ENCODE data around the gene MPI. TPM values are rescaled to one million over a fixed set of nuclear protein-coding genes. Genes with fewer than 3 reads are reported as not detected.

MPI gene
- total RNA-seq, 4 donors from 2014 or later, result 17.1 to 59.2 (median 41.4) TPM

- no peaks in the 10 kb centered on the region for H3K9me3 ChIP-seq
- peaks cover 28% of the 10 kb centered on the region for H3K4me1 ChIP-seq
- peaks cover 14% of the 10 kb centered on the region for H3K36me3 ChIP-seq
- no peak overlapping the region for H3K4me3 ChIP-seq
- 85% methylated on average over 4 of the region's 4 CpGs for WGBS
- no peak for DNase-seq (ENCODE audit: low spot score in 2 of 2)
- no peaks in the 10 kb centered on the region for H3K27me3 ChIP-seq
- H3K27ac ChIP-seq, result no peak overlapping the region
- no peak for TF ChIP-seq POLR2AphosphoS5 (IDR thresholded peaks at IDR 0.05)
- no peak for TF ChIP-seq POLR2A (IDR thresholded peaks at IDR 0.05)
Observed at GRCh38 chr15:74888716-74889115, 1.1 kb upstream of the MPI start.

GRCh38 chr15:74889390-74889882, 406 bp upstream of the MPI start:
- DNase-seq (ENCODE audit: low spot score in 2 of 2), result no peak
- WGBS, result 13% methylated on average over 8 of the region's 8 CpGs

GRCh38 chr15:74890665-74890960, 771 bp downstream of the MPI start:
- no peaks in the 10 kb centered on the region for H3K27me3 ChIP-seq
- 0% methylated on average over 1 of the region's 1 CpG for WGBS
- no peaks in the 10 kb centered on the region for H3K9me3 ChIP-seq
- peak overlapping the region; percentile 75 for H3K4me3 ChIP-seq
- no peak overlapping the region for H3K27ac ChIP-seq
- no peak for DNase-seq (ENCODE audit: low spot score in 2 of 2)
- TF ChIP-seq CTCF (IDR thresholded peaks at IDR 0.05), result no peak
- no peak for TF ChIP-seq EP300 (IDR thresholded peaks at IDR 0.05)
- no peak for TF ChIP-seq POLR2AphosphoS5 (IDR thresholded peaks at IDR 0.05)
- no peak for TF ChIP-seq POLR2A (IDR thresholded peaks at IDR 0.05)
- H3K36me3 ChIP-seq, result peaks cover 21% of the 10 kb centered on the region
- H3K4me1 ChIP-seq, result peaks cover 28% of the 10 kb centered on the region

More at GRCh38 chr15:74889390-74889882, 406 bp upstream of the MPI start:
- no peaks in the 10 kb centered on the region for H3K27me3 ChIP-seq
- H3K4me1 ChIP-seq, result peaks cover 28% of the 10 kb centered on the region
- peak overlapping the region; percentile 75 for H3K4me3 ChIP-seq
- H3K27ac ChIP-seq, result no peak overlapping the region
- no peaks in the 10 kb centered on the region for H3K9me3 ChIP-seq
- TF ChIP-seq POLR2A (IDR thresholded peaks at IDR 0.05) (no peak), EP300 (IDR thresholded peaks at IDR 0.05) (no peak), POLR2AphosphoS5 (IDR thresholded peaks at IDR 0.05) (no peak), CTCF (IDR thresholded peaks at IDR 0.05) (no peak)
- peaks cover 17% of the 10 kb centered on the region for H3K36me3 ChIP-seq

- H3K4me3 ChIP-seq, result no peak overlapping the region
- peaks cover 21% of the 10 kb centered on the region for H3K36me3 ChIP-seq
- DNase-seq (ENCODE audit: low spot score in 2 of 2), result no peak
- H3K27ac ChIP-seq, result no peak overlapping the region
- 42% methylated on average over 3 of the region's 3 CpGs for WGBS
- no peaks in the 10 kb centered on the region for H3K9me3 ChIP-seq
- peaks cover 28% of the 10 kb centered on the region for H3K4me1 ChIP-seq
- no peaks in the 10 kb centered on the region for H3K27me3 ChIP-seq
- TF ChIP-seq POLR2AphosphoS5 (IDR thresholded peaks at IDR 0.05) (no peak), EP300 (IDR thresholded peaks at IDR 0.05) (no peak), CTCF (IDR thresholded peaks at IDR 0.05) (no peak), POLR2A (IDR thresholded peaks at IDR 0.05) (no peak)
Observed at GRCh38 chr15:74891469-74891868, 1.6 kb downstream of the MPI start.

- 78% methylated on average over 3 of the region's 3 CpGs for WGBS
- no peak overlapping the region for H3K27ac ChIP-seq
- no peaks in the 10 kb centered on the region for H3K9me3 ChIP-seq
- peaks cover 24% of the 10 kb centered on the region for H3K36me3 ChIP-seq
- TF ChIP-seq CTCF (IDR thresholded peaks at IDR 0.05), result no peak
- TF ChIP-seq EP300 (IDR thresholded peaks at IDR 0.05), result no peak
- TF ChIP-seq POLR2A (IDR thresholded peaks at IDR 0.05), result no peak
- no peak for TF ChIP-seq POLR2AphosphoS5 (IDR thresholded peaks at IDR 0.05)
- peaks cover 28% of the 10 kb centered on the region for H3K4me1 ChIP-seq
- no peak for DNase-seq (ENCODE audit: low spot score in 2 of 2)
- H3K27me3 ChIP-seq, result no peaks in the 10 kb centered on the region
- no peak overlapping the region for H3K4me3 ChIP-seq
Observed at GRCh38 chr15:74892313-74892712, 2.5 kb downstream of the MPI start.

- H3K36me3 ChIP-seq, result peaks cover 30% of the 10 kb centered on the region
- no peaks in the 10 kb centered on the region for H3K27me3 ChIP-seq
- H3K9me3 ChIP-seq, result no peaks in the 10 kb centered on the region
- WGBS, result 94% methylated on average over 2 of the region's 2 CpGs
- H3K27ac ChIP-seq, result no peak overlapping the region
- no peak for DNase-seq (ENCODE audit: low spot score in 2 of 2)
- no peak for TF ChIP-seq CTCF (IDR thresholded peaks at IDR 0.05)
- no peak for TF ChIP-seq POLR2AphosphoS5 (IDR thresholded peaks at IDR 0.05)
- no peak for TF ChIP-seq EP300 (IDR thresholded peaks at IDR 0.05)
- no peak for TF ChIP-seq POLR2A (IDR thresholded peaks at IDR 0.05)
- peaks cover 28% of the 10 kb centered on the region for H3K4me1 ChIP-seq
- H3K4me3 ChIP-seq, result no peak overlapping the region
Observed at GRCh38 chr15:74892931-74893330, 3.1 kb downstream of the MPI start.

Data from suprapubic skin (tissue), 4 donors.